ENCODE results near the gene RAD51AP1. TPM values are rescaled to one million over a fixed set of nuclear protein-coding genes. Genes with fewer than 3 reads are reported as not detected.

The RAD51AP1 gene
- polyA plus RNA-seq, 1 donor from 2014 or later, result 6.6 TPM

- Histone ChIP-seq H3K4me2 (ENCODE audit: low read length) (no peak overlapping the region), H3K36me3 (ENCODE audit: insufficient read depth, low read length) (no peaks in the 10 kb centered on the region), H3F3A (ENCODE audit: insufficient read depth, low read length, poor library complexity, severe bottlenecking) (no peaks in the 10 kb centered on the region), H3K27ac (ENCODE audit: low read length) (no peak overlapping the region), H3K9me3 (ENCODE audit: low read length) (no peaks in the 10 kb centered on the region), H3K9ac (ENCODE audit: low read length) (no peak overlapping the region), H4K20me1 (ENCODE audit: insufficient read depth) (no peaks in the 10 kb centered on the region), H3K4me3 (ENCODE audit: low read length) (no peak overlapping the region), H3K9me2 (ENCODE audit: insufficient read depth, low read length) (no peaks in the 10 kb centered on the region), H2AFZ (ENCODE audit: low read depth, low read length) (no peak overlapping the region), H3K27me3 (ENCODE audit: insufficient read depth, low read depth, low read length) (no peaks in the 10 kb centered on the region), H3K79me2 (replicated peaks; ENCODE audit: insufficient read depth, low read length) (no peaks in the 10 kb centered on the region)
- TF ChIP-seq EP300 (conservative IDR thresholded peaks at IDR 0.05; ENCODE audit: poor library complexity, severe bottlenecking), result no peak
- no peak for TF ChIP-seq REST (IDR thresholded peaks at IDR 0.05; ENCODE audit: borderline replicate concordance)
- TF ChIP-seq SMC3 (conservative IDR thresholded peaks at IDR 0.05; ENCODE audit: poor library complexity), result no peak
- TF ChIP-seq POLR2AphosphoS5 (IDR thresholded peaks at IDR 0.05), result no peak
- no peak for TF ChIP-seq RAD21 (conservative IDR thresholded peaks at IDR 0.05)
- TF ChIP-seq CTCF (IDR thresholded peaks at IDR 0.05; ENCODE audit: poor library complexity, severe bottlenecking), result no peak
- TF ChIP-seq MXI1 (conservative IDR thresholded peaks at IDR 0.05; ENCODE audit: poor library complexity, severe bottlenecking), result no peak
- TF ChIP-seq TAF1 (IDR thresholded peaks at IDR 0.05; ENCODE audit: low read depth), result no peak
- TF ChIP-seq EZH2 (IDR thresholded peaks at IDR 0.05; ENCODE audit: borderline replicate concordance, insufficient read depth, low read length, poor library complexity, severe bottlenecking), result no peak
Measured at GRCh38 chr12:4499186-4499585, 39.5 kb upstream of the RAD51AP1 start.

GRCh38 chr12:4505376-4505986, 33.2 kb upstream of the RAD51AP1 start:
- TF ChIP-seq MXI1 (conservative IDR thresholded peaks at IDR 0.05; ENCODE audit: poor library complexity, severe bottlenecking) (no peak), SMC3 (conservative IDR thresholded peaks at IDR 0.05; ENCODE audit: poor library complexity) (no peak), EP300 (conservative IDR thresholded peaks at IDR 0.05; ENCODE audit: poor library complexity, severe bottlenecking) (no peak), POLR2AphosphoS5 (IDR thresholded peaks at IDR 0.05) (no peak), RAD21 (conservative IDR thresholded peaks at IDR 0.05) (no peak), REST (IDR thresholded peaks at IDR 0.05; ENCODE audit: borderline replicate concordance) (no peak), EZH2 (IDR thresholded peaks at IDR 0.05; ENCODE audit: borderline replicate concordance, insufficient read depth, low read length, poor library complexity, severe bottlenecking) (no peak), TAF1 (IDR thresholded peaks at IDR 0.05; ENCODE audit: low read depth) (no peak), CTCF (IDR thresholded peaks at IDR 0.05; ENCODE audit: poor library complexity, severe bottlenecking) (no peak)
- no peak overlapping the region for H3K4me3 ChIP-seq (ENCODE audit: low read length)
- H3K9me3 ChIP-seq (ENCODE audit: low read length), result no peaks in the 10 kb centered on the region
- no peaks in the 10 kb centered on the region for H3K36me3 ChIP-seq (ENCODE audit: insufficient read depth, low read length)
- no peaks in the 10 kb centered on the region for H3K27me3 ChIP-seq (ENCODE audit: insufficient read depth, low read depth, low read length)
- no peak overlapping the region for H3K27ac ChIP-seq (ENCODE audit: low read length)
- H2AFZ ChIP-seq (ENCODE audit: low read depth, low read length), result no peak overlapping the region
- H3K9me2 ChIP-seq (ENCODE audit: insufficient read depth, low read length), result no peaks in the 10 kb centered on the region
- H4K20me1 ChIP-seq (ENCODE audit: insufficient read depth), result no peaks in the 10 kb centered on the region
- H3K79me2 ChIP-seq (replicated peaks; ENCODE audit: insufficient read depth, low read length), result no peaks in the 10 kb centered on the region
- no peak overlapping the region for H3K4me2 ChIP-seq (ENCODE audit: low read length)
- H3F3A ChIP-seq (ENCODE audit: insufficient read depth, low read length, poor library complexity, severe bottlenecking), result no peaks in the 10 kb centered on the region
- no peak overlapping the region for H3K9ac ChIP-seq (ENCODE audit: low read length)

All from neural cell (in vitro differentiated cells).